Activated CD4-positive, alpha-beta T cell treated with anti-CD3 and anti-CD28 coated beads, Interleukin-2, amount 50 U/mL, for 1 hour (primary cell): Measurements from ENCODE around the gene TNFAIP3.
"Not testable (repeated sequence)": the region's sequence is repeated elsewhere in the genome, so short reads cannot be mapped to it uniquely, and the experiment has no call there.

ENCODE experiments used
- DNase-seq: peaks from one replicate; pipeline ENCODE4 v3.0.0-alpha.2; 2020

Gene TNFAIP3

GRCh38 chr6:137879885-137880745, 13.1 kb downstream of the TNFAIP3 start:
- no peak for DNase-seq

- peak; percentile 39 for DNase-seq
Observed at GRCh38 chr6:137880746-137881521, 13.9 kb downstream of the TNFAIP3 start.

- DNase-seq: peak; percentile 43
Observed at GRCh38 chr6:137881522-137881886, 14.4 kb downstream of the TNFAIP3 start.

GRCh38 chr6:137882225-137882961, 15.3 kb downstream of the TNFAIP3 start:
- peak; percentile 38 for DNase-seq

GRCh38 chr6:137883400-137884148, 16.5 kb downstream of the TNFAIP3 start:
- DNase-seq: peak; percentile 60

- DNase-seq: no peak
Observed at GRCh38 chr6:137884149-137884909, 17.3 kb downstream of the TNFAIP3 start.

- DNase-seq: not testable (repeated sequence)
Observed at GRCh38 chr6:137884910-137885229, 17.8 kb downstream of the TNFAIP3 start.

GRCh38 chr6:137886226-137886625, 19.2 kb downstream of the TNFAIP3 start:
- DNase-seq: not testable (repeated sequence)

- DNase-seq: no peak
Observed at GRCh38 chr6:137890983-137891537, 24.0 kb downstream of the TNFAIP3 start.

- no peak for DNase-seq
Observed at GRCh38 chr6:137892271-137892708, 25.2 kb downstream of the TNFAIP3 start.

GRCh38 chr6:137893181-137893580, 26.1 kb downstream of the TNFAIP3 start:
- no peak for DNase-seq

- no peak for DNase-seq
Observed at GRCh38 chr6:137893726-137894125, 26.7 kb downstream of the TNFAIP3 start.

GRCh38 chr6:137894378-137894777, 27.3 kb downstream of the TNFAIP3 start:
- not testable (repeated sequence) for DNase-seq

GRCh38 chr6:137894779-137895385, 27.8 kb downstream of the TNFAIP3 start:
- no peak for DNase-seq

- DNase-seq: no peak
Observed at GRCh38 chr6:137896647-137897046, 29.6 kb downstream of the TNFAIP3 start.

GRCh38 chr6:137900815-137901214, 33.8 kb downstream of the TNFAIP3 start:
- no peak for DNase-seq

GRCh38 chr6:137901454-137901853, 34.4 kb downstream of the TNFAIP3 start:
- DNase-seq: no peak

- DNase-seq: no peak
Observed at GRCh38 chr6:137902699-137903098, 35.6 kb downstream of the TNFAIP3 start.

- no peak for DNase-seq
Observed at GRCh38 chr6:137903274-137903932, 36.3 kb downstream of the TNFAIP3 start.
